WTC11 (cell line): ENCODE results near the gene MED22. TPM values are rescaled to one million over a fixed set of nuclear protein-coding genes. Genes with fewer than 3 reads are reported as not detected.

Source experiments
- ATAC-seq: fragments of 200-7000 bp; cut with Tn5 transposase; 2 replicates; pipeline ENCODE4 v1.10.0; 2021; ENCODE audit warnings: mild to moderate bottlenecking, moderate library complexity
- CTCF ChIA-PET: fragments of 300-600 bp; sonication (Branson Sonifier 250); formaldehyde crosslinking; loops from one replicate; lab custom pipeline; 2021; ENCODE audit warnings: antibody characterized with exemption; lab: Charles Lee
- POLR2A ChIA-PET: fragments of 350-600 bp; sonication (Branson Sonifier 250); formaldehyde crosslinking; loops from one replicate; lab custom pipeline; 2021; ENCODE audit warnings: antibody characterized with exemption; lab: Charles Lee
- DNase-seq: peaks from one replicate; pipeline ENCODE4 v3.0.0; 2021; ENCODE audit warnings: low spot score
- H3K27ac Mint-ChIP-seq: 2 replicates; pipeline ENCODE4 v1.8.0; 2021; ENCODE audit warnings: mixed read lengths
- H3K27me3 Mint-ChIP-seq: 2 replicates; pipeline ENCODE4 v1.8.0; 2021; ENCODE audit warnings: low read depth, mild to moderate bottlenecking, moderate library complexity, mixed read lengths
- H3K36me3 Mint-ChIP-seq: 2 replicates; pipeline ENCODE4 v1.8.0; 2021; ENCODE audit warnings: mixed read lengths
- H3K4me1 Mint-ChIP-seq: 2 replicates; pipeline ENCODE4 v1.8.0; 2022; ENCODE audit warnings: mixed read lengths
- H3K4me3 Mint-ChIP-seq: 2 replicates; pipeline ENCODE4 v1.8.0; 2021; ENCODE audit warnings: mild to moderate bottlenecking, moderate library complexity, mixed read lengths
- H3K9me3 Mint-ChIP-seq: 2 replicates; pipeline ENCODE4 v1.8.0; 2021; ENCODE audit warnings: mixed read lengths
- CBFB ChIP-seq: sonication (generic); formaldehyde crosslinking; IDR thresholded peaks from 2 replicates; pipeline ENCODE4 v1.8.1; 2022; ENCODE audit warnings: mild to moderate bottlenecking, low read depth, missing genetic modification reagents
- CREB1 ChIP-seq: sonication (generic); formaldehyde crosslinking; IDR thresholded peaks from 2 replicates; pipeline ENCODE4 v1.8.0; 2023; ENCODE audit warnings: mild to moderate bottlenecking, missing genetic modification reagents
- FOXJ3 ChIP-seq: sonication (generic); formaldehyde crosslinking; IDR thresholded peaks from 2 replicates; pipeline ENCODE4 v1.9.0; 2021; ENCODE audit warnings: missing genetic modification reagents, mild to moderate bottlenecking, borderline replicate concordance
- FOXK1 ChIP-seq: sonication (generic); formaldehyde crosslinking; IDR thresholded peaks from 2 replicates; pipeline ENCODE4 v1.8.0; 2022; ENCODE audit warnings: mild to moderate bottlenecking, moderate library complexity, missing genetic modification reagents
- GRHL2 ChIP-seq: fragments of 250-450 bp; sonication (Bioruptor Pico); IDR thresholded peaks from 2 replicates; pipeline ENCODE4 v1.8.0; 2022; ENCODE audit warnings: mild to moderate bottlenecking, moderate library complexity; ENCODE audit not compliant: insufficient replicate concordance, severe bottlenecking
- JAZF1 ChIP-seq: fragments of 250-450 bp; sonication (Bioruptor Pico); IDR thresholded peaks from 2 replicates; pipeline ENCODE4 v1.9.0; 2021; ENCODE audit warnings: moderate library complexity, mild to moderate bottlenecking, inconsistent platforms
- JUN ChIP-seq: sonication (generic); formaldehyde crosslinking; IDR thresholded peaks from 2 replicates; pipeline ENCODE4 v1.8.0; 2023; ENCODE audit warnings: mild to moderate bottlenecking, missing genetic modification reagents
- MYBL2 ChIP-seq: sonication (generic); formaldehyde crosslinking; IDR thresholded peaks from 2 replicates; pipeline ENCODE4 v1.8.1; 2023; ENCODE audit warnings: mild to moderate bottlenecking, moderate library complexity, missing genetic modification reagents
- NFYB ChIP-seq: sonication (generic); formaldehyde crosslinking; conservative IDR thresholded peaks from 2 replicates; pipeline ENCODE4 v1.8.0; 2022; ENCODE audit warnings: low read depth, missing genetic modification reagents
- SP1 ChIP-seq: sonication (generic); formaldehyde crosslinking; conservative IDR thresholded peaks from 2 replicates; pipeline ENCODE4 v1.8.1; 2022; ENCODE audit warnings: missing genetic modification reagents
- TEAD1 ChIP-seq: sonication (generic); formaldehyde crosslinking; IDR thresholded peaks from 2 replicates; pipeline ENCODE4 v1.8.0; 2022; ENCODE audit warnings: mild to moderate bottlenecking, missing genetic modification reagents
- ZBTB21 ChIP-seq: sonication (generic); formaldehyde crosslinking; IDR thresholded peaks from 2 replicates; pipeline ENCODE4 v1.8.1; 2023; ENCODE audit warnings: mild to moderate bottlenecking, missing genetic modification reagents, borderline replicate concordance
- total RNA-seq: library from RNA; stranded (reverse); gene quantifications from 3 replicates; pipeline ENCODE4 v1.2.3, GENCODE V29; 2021
- TF ChIP-seq, protein P1 (sequence below): sonication (generic); formaldehyde crosslinking; IDR thresholded peaks from 2 replicates; pipeline ENCODE4 v1.8.0; 2022; ENCODE audit warnings: mild to moderate bottlenecking, missing genetic modification reagents
- TF ChIP-seq, protein P2 (sequence below): sonication (generic); formaldehyde crosslinking; IDR thresholded peaks from 2 replicates; pipeline ENCODE4 v1.8.1; 2022; ENCODE audit warnings: missing genetic modification reagents, borderline replicate concordance
- TF ChIP-seq, protein P3 (sequence below): sonication (generic); formaldehyde crosslinking; IDR thresholded peaks from 2 replicates; pipeline ENCODE4 v1.8.1; 2023; ENCODE audit warnings: mild to moderate bottlenecking, missing genetic modification reagents
- TF ChIP-seq, protein P4 (sequence below): sonication (generic); formaldehyde crosslinking; conservative IDR thresholded peaks from 2 replicates; pipeline ENCODE4 v1.8.1; 2022; ENCODE audit warnings: mild to moderate bottlenecking, missing genetic modification reagents
- TF ChIP-seq, protein P5 (sequence below): fragments of 250-450 bp; sonication (Bioruptor Pico); IDR thresholded peaks from 2 replicates; pipeline ENCODE4 v1.9.0; 2021; ENCODE audit warnings: mild to moderate bottlenecking, borderline replicate concordance
- TF ChIP-seq, protein P6 (sequence below): sonication (generic); formaldehyde crosslinking; IDR thresholded peaks from 2 replicates; pipeline ENCODE4 v1.8.0; 2022; ENCODE audit warnings: missing genetic modification reagents
- TF ChIP-seq, protein P7 (sequence below): sonication (generic); formaldehyde crosslinking; IDR thresholded peaks from 2 replicates; pipeline ENCODE4 v1.8.0; 2023; ENCODE audit warnings: missing genetic modification reagents
- TF ChIP-seq, protein P8 (sequence below): sonication (generic); formaldehyde crosslinking; IDR thresholded peaks from 2 replicates; pipeline ENCODE4 v1.8.0; 2023; ENCODE audit warnings: missing genetic modification reagents, mild to moderate bottlenecking, borderline replicate concordance

Gene MED22
- total RNA-seq, 1 experiment from 2014 or later, result 59.5 TPM

DNA sequence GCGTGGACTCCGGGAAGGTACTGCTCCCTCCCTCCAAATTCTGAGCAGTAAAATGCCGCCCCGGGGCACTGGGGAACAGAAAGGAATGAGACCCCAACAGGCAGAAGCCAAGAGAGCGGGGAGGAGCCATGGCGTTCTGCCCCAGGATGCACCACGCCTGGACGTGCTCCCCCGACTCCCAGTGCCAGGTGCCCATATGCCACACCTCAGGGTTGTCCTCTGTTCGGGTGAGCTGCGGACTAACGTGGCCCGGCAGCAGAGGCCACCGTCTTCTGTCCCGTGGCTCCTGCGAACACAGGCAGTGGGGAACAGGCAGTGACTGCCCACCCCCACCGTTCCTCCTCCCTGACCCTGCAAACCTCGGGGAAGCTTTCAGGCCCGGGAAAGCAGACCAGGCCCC is 16.7 kb downstream of the MED22 start:
- ChIA-PET CTCF (interaction anchor here (0.6 to 4.0 kb wide), 4 partner anchors 93 to 183 kb away, joined by 3 to 97 read pairs (median 4); no protein-coding TSS in a partner anchor), POLR2A (interaction anchor here (0.5 to 1.7 kb wide), 2 partner anchors 93 to 152 kb away, joined by 3 to 4 read pairs; no protein-coding TSS in a partner anchor)
- ATAC-seq, result no peak
- no peak overlapping the region for H3K4me3 Mint-ChIP-seq
- peaks cover 41% of the 10 kb centered on the region for H3K36me3 Mint-ChIP-seq
- TF ChIP-seq TEAD1 (CRISPR knock-in tag) (no peak), GRHL2 (no peak), JUN (CRISPR knock-in tag) (no peak), NFYB (CRISPR knock-in tag) (no peak), CREB1 (CRISPR knock-in tag) (no peak), FOXK1 (no peak), MYBL2 (no peak), JAZF1 (CRISPR knock-in tag) (no peak), ZBTB21 (CRISPR knock-in tag) (no peak), SP1 (no peak), FOXJ3 (CRISPR knock-in tag) (no peak), CBFB (no peak)
- TF ChIP-seq, protein P1, sequence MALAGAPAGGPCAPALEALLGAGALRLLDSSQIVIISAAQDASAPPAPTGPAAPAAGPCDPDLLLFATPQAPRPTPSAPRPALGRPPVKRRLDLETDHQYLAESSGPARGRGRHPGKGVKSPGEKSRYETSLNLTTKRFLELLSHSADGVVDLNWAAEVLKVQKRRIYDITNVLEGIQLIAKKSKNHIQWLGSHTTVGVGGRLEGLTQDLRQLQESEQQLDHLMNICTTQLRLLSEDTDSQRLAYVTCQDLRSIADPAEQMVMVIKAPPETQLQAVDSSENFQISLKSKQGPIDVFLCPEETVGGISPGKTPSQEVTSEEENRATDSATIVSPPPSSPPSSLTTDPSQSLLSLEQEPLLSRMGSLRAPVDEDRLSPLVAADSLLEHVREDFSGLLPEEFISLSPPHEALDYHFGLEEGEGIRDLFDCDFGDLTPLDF (CRISPR knock-in tag), result no peak
- TF ChIP-seq, protein P2, sequence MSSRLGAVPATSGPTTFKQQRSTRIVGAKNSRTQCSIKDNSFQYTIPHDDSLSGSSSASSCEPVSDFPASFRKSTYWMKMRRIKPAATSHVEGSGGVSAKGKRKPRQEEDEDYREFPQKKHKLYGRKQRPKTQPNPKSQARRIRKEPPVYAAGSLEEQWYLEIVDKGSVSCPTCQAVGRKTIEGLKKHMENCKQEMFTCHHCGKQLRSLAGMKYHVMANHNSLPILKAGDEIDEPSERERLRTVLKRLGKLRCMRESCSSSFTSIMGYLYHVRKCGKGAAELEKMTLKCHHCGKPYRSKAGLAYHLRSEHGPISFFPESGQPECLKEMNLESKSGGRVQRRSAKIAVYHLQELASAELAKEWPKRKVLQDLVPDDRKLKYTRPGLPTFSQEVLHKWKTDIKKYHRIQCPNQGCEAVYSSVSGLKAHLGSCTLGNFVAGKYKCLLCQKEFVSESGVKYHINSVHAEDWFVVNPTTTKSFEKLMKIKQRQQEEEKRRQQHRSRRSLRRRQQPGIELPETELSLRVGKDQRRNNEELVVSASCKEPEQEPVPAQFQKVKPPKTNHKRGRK (CRISPR knock-in tag), result no peak
- TF ChIP-seq, protein P3, sequence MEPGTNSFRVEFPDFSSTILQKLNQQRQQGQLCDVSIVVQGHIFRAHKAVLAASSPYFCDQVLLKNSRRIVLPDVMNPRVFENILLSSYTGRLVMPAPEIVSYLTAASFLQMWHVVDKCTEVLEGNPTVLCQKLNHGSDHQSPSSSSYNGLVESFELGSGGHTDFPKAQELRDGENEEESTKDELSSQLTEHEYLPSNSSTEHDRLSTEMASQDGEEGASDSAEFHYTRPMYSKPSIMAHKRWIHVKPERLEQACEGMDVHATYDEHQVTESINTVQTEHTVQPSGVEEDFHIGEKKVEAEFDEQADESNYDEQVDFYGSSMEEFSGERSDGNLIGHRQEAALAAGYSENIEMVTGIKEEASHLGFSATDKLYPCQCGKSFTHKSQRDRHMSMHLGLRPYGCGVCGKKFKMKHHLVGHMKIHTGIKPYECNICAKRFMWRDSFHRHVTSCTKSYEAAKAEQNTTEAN, result no peak
- TF ChIP-seq, protein P4, sequence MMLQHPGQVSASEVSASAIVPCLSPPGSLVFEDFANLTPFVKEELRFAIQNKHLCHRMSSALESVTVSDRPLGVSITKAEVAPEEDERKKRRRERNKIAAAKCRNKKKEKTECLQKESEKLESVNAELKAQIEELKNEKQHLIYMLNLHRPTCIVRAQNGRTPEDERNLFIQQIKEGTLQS, result no peak
- TF ChIP-seq, protein P5, sequence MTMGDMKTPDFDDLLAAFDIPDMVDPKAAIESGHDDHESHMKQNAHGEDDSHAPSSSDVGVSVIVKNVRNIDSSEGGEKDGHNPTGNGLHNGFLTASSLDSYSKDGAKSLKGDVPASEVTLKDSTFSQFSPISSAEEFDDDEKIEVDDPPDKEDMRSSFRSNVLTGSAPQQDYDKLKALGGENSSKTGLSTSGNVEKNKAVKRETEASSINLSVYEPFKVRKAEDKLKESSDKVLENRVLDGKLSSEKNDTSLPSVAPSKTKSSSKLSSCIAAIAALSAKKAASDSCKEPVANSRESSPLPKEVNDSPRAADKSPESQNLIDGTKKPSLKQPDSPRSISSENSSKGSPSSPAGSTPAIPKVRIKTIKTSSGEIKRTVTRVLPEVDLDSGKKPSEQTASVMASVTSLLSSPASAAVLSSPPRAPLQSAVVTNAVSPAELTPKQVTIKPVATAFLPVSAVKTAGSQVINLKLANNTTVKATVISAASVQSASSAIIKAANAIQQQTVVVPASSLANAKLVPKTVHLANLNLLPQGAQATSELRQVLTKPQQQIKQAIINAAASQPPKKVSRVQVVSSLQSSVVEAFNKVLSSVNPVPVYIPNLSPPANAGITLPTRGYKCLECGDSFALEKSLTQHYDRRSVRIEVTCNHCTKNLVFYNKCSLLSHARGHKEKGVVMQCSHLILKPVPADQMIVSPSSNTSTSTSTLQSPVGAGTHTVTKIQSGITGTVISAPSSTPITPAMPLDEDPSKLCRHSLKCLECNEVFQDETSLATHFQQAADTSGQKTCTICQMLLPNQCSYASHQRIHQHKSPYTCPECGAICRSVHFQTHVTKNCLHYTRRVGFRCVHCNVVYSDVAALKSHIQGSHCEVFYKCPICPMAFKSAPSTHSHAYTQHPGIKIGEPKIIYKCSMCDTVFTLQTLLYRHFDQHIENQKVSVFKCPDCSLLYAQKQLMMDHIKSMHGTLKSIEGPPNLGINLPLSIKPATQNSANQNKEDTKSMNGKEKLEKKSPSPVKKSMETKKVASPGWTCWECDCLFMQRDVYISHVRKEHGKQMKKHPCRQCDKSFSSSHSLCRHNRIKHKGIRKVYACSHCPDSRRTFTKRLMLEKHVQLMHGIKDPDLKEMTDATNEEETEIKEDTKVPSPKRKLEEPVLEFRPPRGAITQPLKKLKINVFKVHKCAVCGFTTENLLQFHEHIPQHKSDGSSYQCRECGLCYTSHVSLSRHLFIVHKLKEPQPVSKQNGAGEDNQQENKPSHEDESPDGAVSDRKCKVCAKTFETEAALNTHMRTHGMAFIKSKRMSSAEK (CRISPR knock-in tag), result no peak
- TF ChIP-seq, protein P6, sequence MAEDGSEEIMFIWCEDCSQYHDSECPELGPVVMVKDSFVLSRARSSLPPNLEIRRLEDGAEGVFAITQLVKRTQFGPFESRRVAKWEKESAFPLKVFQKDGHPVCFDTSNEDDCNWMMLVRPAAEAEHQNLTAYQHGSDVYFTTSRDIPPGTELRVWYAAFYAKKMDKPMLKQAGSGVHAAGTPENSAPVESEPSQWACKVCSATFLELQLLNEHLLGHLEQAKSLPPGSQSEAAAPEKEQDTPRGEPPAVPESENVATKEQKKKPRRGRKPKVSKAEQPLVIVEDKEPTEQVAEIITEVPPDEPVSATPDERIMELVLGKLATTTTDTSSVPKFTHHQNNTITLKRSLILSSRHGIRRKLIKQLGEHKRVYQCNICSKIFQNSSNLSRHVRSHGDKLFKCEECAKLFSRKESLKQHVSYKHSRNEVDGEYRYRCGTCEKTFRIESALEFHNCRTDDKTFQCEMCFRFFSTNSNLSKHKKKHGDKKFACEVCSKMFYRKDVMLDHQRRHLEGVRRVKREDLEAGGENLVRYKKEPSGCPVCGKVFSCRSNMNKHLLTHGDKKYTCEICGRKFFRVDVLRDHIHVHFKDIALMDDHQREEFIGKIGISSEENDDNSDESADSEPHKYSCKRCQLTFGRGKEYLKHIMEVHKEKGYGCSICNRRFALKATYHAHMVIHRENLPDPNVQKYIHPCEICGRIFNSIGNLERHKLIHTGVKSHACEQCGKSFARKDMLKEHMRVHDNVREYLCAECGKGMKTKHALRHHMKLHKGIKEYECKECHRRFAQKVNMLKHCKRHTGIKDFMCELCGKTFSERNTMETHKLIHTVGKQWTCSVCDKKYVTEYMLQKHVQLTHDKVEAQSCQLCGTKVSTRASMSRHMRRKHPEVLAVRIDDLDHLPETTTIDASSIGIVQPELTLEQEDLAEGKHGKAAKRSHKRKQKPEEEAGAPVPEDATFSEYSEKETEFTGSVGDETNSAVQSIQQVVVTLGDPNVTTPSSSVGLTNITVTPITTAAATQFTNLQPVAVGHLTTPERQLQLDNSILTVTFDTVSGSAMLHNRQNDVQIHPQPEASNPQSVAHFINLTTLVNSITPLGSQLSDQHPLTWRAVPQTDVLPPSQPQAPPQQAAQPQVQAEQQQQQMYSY (CRISPR knock-in tag), result no peak
- TF ChIP-seq, protein P7, sequence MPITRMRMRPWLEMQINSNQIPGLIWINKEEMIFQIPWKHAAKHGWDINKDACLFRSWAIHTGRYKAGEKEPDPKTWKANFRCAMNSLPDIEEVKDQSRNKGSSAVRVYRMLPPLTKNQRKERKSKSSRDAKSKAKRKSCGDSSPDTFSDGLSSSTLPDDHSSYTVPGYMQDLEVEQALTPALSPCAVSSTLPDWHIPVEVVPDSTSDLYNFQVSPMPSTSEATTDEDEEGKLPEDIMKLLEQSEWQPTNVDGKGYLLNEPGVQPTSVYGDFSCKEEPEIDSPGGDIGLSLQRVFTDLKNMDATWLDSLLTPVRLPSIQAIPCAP (CRISPR knock-in tag), result no peak
- TF ChIP-seq, protein P8, sequence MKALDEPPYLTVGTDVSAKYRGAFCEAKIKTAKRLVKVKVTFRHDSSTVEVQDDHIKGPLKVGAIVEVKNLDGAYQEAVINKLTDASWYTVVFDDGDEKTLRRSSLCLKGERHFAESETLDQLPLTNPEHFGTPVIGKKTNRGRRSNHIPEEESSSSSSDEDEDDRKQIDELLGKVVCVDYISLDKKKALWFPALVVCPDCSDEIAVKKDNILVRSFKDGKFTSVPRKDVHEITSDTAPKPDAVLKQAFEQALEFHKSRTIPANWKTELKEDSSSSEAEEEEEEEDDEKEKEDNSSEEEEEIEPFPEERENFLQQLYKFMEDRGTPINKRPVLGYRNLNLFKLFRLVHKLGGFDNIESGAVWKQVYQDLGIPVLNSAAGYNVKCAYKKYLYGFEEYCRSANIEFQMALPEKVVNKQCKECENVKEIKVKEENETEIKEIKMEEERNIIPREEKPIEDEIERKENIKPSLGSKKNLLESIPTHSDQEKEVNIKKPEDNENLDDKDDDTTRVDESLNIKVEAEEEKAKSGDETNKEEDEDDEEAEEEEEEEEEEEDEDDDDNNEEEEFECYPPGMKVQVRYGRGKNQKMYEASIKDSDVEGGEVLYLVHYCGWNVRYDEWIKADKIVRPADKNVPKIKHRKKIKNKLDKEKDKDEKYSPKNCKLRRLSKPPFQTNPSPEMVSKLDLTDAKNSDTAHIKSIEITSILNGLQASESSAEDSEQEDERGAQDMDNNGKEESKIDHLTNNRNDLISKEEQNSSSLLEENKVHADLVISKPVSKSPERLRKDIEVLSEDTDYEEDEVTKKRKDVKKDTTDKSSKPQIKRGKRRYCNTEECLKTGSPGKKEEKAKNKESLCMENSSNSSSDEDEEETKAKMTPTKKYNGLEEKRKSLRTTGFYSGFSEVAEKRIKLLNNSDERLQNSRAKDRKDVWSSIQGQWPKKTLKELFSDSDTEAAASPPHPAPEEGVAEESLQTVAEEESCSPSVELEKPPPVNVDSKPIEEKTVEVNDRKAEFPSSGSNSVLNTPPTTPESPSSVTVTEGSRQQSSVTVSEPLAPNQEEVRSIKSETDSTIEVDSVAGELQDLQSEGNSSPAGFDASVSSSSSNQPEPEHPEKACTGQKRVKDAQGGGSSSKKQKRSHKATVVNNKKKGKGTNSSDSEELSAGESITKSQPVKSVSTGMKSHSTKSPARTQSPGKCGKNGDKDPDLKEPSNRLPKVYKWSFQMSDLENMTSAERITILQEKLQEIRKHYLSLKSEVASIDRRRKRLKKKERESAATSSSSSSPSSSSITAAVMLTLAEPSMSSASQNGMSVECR, result no peak
- no peak for DNase-seq
- H3K4me1 Mint-ChIP-seq, result peaks cover 17% of the 10 kb centered on the region
- H3K27me3 Mint-ChIP-seq, result peaks cover 3% of the 10 kb centered on the region; the same call in 1 of the 2 replicates
- peaks cover 14% of the 10 kb centered on the region for H3K9me3 Mint-ChIP-seq
- H3K27ac Mint-ChIP-seq, result no peak overlapping the region
